ENCODE results near the gene TRAPPC2. TPM values are rescaled to one million over a fixed set of nuclear protein-coding genes. Genes with fewer than 3 reads are reported as not detected.

Gene TRAPPC2
- polyA plus RNA-seq, 1 of the 3 experiments (the other 2 are of a cell fraction), result 10.4 TPM

- TF ChIP-seq USF1 (IDR thresholded peaks at IDR 0.05; ENCODE audit: borderline replicate concordance, low read depth), result no peak
- TF ChIP-seq USF2 (IDR thresholded peaks at IDR 0.05; ENCODE audit: borderline replicate concordance, low read depth, low read length), result no peak
- no peak for TF ChIP-seq MXI1 (IDR thresholded peaks at IDR 0.05; ENCODE audit: low read depth, low read length)
- no peak for TF ChIP-seq TCF12 (IDR thresholded peaks at IDR 0.05)
- TF ChIP-seq ELF1 (IDR thresholded peaks at IDR 0.05), result no peak
- no peak for TF ChIP-seq NFIC (IDR thresholded peaks at IDR 0.05; ENCODE audit: borderline replicate concordance)
- no peak for TF ChIP-seq ZBTB33 (IDR thresholded peaks at IDR 0.05; ENCODE audit: borderline replicate concordance, low read depth)
- no peak for TF ChIP-seq GABPA (IDR thresholded peaks at IDR 0.05; ENCODE audit: low read depth)
- TF ChIP-seq CHD2 (IDR thresholded peaks at IDR 0.05; ENCODE audit: low read length, partially characterized antibody), result no peak
- TF ChIP-seq TEAD4 (IDR thresholded peaks at IDR 0.05; ENCODE audit: borderline replicate concordance, insufficient read depth), result no peak
Observed at GRCh38 chrX:13694983-13695382, 39.4 kb downstream of the TRAPPC2 start (continued).

- Histone ChIP-seq H3K27me3 (ENCODE audit: insufficient read depth) (no peaks in the 10 kb centered on the region), H3K79me2 (ENCODE audit: insufficient read depth) (peaks cover 94% of the 10 kb centered on the region), H3K4me2 (peak overlapping the region; percentile 10; the same call in 1 of the 2 replicates), H3K4me3 (ENCODE audit: low read depth in 2 of 2, low read length in 1 of 2) (no peak overlapping the region), H3K4me1 (ENCODE audit: control insufficient read depth in 1 of 2, insufficient read depth in 2 of 2, low read depth in 1 of 2, low read length in 1 of 2) (peaks cover 2 to 35% of the 10 kb centered on the region in 2 experiments), H3K9ac (no peak overlapping the region), H2AFZ (ENCODE audit: low read depth) (no peak overlapping the region), H3F3A (replicated peaks; ENCODE audit: insufficient read depth) (no peaks in the 10 kb centered on the region), H3K9me2 (no peaks in the 10 kb centered on the region), H3K9me3 (no peaks in the 10 kb centered on the region), H4K20me1 (ENCODE audit: insufficient read depth) (peaks cover 49% of the 10 kb centered on the region), H3K27ac (ENCODE audit: low read depth in 2 of 2, low read length in 1 of 2) (no peak overlapping the region), H3K36me3 (replicated peaks in 1 of 2; ENCODE audit: control insufficient read depth in 1 of 2, insufficient read depth in 2 of 2, low read length in 1 of 2) (no peaks in the 10 kb centered on the region)
- ChIA-PET POLR2A (no interaction called here), CTCF (no interaction called here)
- 68% methylated on average over 2 of the region's 2 CpGs for WGBS (ENCODE audit: low lambda C conversion rate)
- DNase-seq, result no peak
- no peak for TF ChIP-seq GABPA (IDR thresholded peaks at IDR 0.05; ENCODE audit: low read depth)
- no peak for TF ChIP-seq FOXM1 (IDR thresholded peaks at IDR 0.05; ENCODE audit: low read depth)
- no peak for TF ChIP-seq FOXJ3 (CRISPR knock-in tag; IDR thresholded peaks at IDR 0.05)
- no peak for TF ChIP-seq PBX3 (IDR thresholded peaks at IDR 0.05)
- no peak for TF ChIP-seq IRF3 (IDR thresholded peaks at IDR 0.05; ENCODE audit: low read depth, low read length)
- TF ChIP-seq RCOR1 (IDR thresholded peaks at IDR 0.05; ENCODE audit: low read length), result no peak
- TF ChIP-seq EP300 (IDR thresholded peaks at IDR 0.05; ENCODE audit: borderline replicate concordance in 1 of 2, low read depth in 1 of 2, low read length in 1 of 2), result no peak
- no peak for TF ChIP-seq JUND (IDR thresholded peaks at IDR 0.05)
Observed at GRCh38 chrX:13694359-13694758, 40.1 kb downstream of the TRAPPC2 start.
